Upper lobe of left lung (tissue), 4 donors: ENCODE data around the gene ABHD16B.

Experiments used
- EP300 ChIP-seq, 4 donors: sonication (generic); formaldehyde crosslinking; IDR thresholded peaks; one replicate each; pipeline ENCODE4 v1.5.1; 2017; ENCODE audit warnings: antibody characterized with exemption in 4 of 4, control low read depth in 2 of 4
- POLR2A ChIP-seq, 4 donors: fragments of 450-650 bp; IDR thresholded peaks; one replicate each; pipeline ENCODE4 v1.5.1; 2016 to 2017; ENCODE audit warnings: antibody characterized with exemption in 4 of 4, mild to moderate bottlenecking in 2 of 4
- POLR2AphosphoS5 ChIP-seq, 2 donors: sonication (generic); formaldehyde crosslinking; IDR thresholded peaks; one replicate each; pipeline ENCODE4 v1.5.1; 2017; ENCODE audit warnings: antibody characterized with exemption in 2 of 2
- TF ChIP-seq, protein P1 (sequence below), 6 experiments: fragments of 450-650 bp in 4 of 6; fragments of 200-600 bp in 2 of 6; sonication (generic) in 2 of 6; IDR thresholded peaks; one replicate each; pipeline ENCODE4 v1.5.1; 2016 to 2019; ENCODE audit warnings: antibody characterized with exemption in 6 of 6

GRCh38 chr20:63848003-63848911, 13.0 kb upstream of the ABHD16B start:
- TF ChIP-seq, protein P1, sequence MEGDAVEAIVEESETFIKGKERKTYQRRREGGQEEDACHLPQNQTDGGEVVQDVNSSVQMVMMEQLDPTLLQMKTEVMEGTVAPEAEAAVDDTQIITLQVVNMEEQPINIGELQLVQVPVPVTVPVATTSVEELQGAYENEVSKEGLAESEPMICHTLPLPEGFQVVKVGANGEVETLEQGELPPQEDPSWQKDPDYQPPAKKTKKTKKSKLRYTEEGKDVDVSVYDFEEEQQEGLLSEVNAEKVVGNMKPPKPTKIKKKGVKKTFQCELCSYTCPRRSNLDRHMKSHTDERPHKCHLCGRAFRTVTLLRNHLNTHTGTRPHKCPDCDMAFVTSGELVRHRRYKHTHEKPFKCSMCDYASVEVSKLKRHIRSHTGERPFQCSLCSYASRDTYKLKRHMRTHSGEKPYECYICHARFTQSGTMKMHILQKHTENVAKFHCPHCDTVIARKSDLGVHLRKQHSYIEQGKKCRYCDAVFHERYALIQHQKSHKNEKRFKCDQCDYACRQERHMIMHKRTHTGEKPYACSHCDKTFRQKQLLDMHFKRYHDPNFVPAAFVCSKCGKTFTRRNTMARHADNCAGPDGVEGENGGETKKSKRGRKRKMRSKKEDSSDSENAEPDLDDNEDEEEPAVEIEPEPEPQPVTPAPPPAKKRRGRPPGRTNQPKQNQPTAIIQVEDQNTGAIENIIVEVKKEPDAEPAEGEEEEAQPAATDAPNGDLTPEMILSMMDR (IDR thresholded peaks at IDR 0.05): no peak
- no peak for TF ChIP-seq POLR2A (IDR thresholded peaks at IDR 0.05)
- TF ChIP-seq EP300 (IDR thresholded peaks at IDR 0.05): no peak
- peak in 1 of 2 donors; percentile 27 for TF ChIP-seq POLR2AphosphoS5 (IDR thresholded peaks at IDR 0.05)
